DMS79 treated with DMSO at 0.1 percent for 48 hours (cell line): Measurements from ENCODE around the gene SLAIN1.

ENCODE experiments used
- DNase-seq: peaks from one replicate; lab custom pipeline; 2025; lab: John Stamatoyannopoulos, UW

The SLAIN1 gene

GRCh38 chr13:77751513-77752456, 54.3 kb downstream of the SLAIN1 start:
- peak; percentile 7 for DNase-seq

- DNase-seq, result no peak
These were observed 55.1 kb downstream of the SLAIN1 start for GRCh38 chr13:77752512-77753069.

GRCh38 chr13:77760893-77761292, 63.4 kb downstream of the SLAIN1 start:
- DNase-seq, result no peak

- no peak for DNase-seq
These were observed 69.9 kb downstream of the SLAIN1 start for GRCh38 chr13:77767413-77767812.

- DNase-seq, result no peak
These were observed 76.7 kb downstream of the SLAIN1 start for GRCh38 chr13:77774181-77774580.

- DNase-seq, result no peak
These were observed 79.2 kb downstream of the SLAIN1 start for GRCh38 chr13:77776704-77777103.

GRCh38 chr13:77779552-77780272, 82.2 kb downstream of the SLAIN1 start:
- DNase-seq, result no peak

- DNase-seq, result no peak
These were observed 84.3 kb downstream of the SLAIN1 start for GRCh38 chr13:77781808-77782207.

- no peak for DNase-seq
These were observed 87.0 kb downstream of the SLAIN1 start for GRCh38 chr13:77784515-77784914.

GRCh38 chr13:77786695-77787287, 89.3 kb downstream of the SLAIN1 start:
- DNase-seq, result no peak

GRCh38 chr13:77789376-77789775, 91.9 kb downstream of the SLAIN1 start:
- DNase-seq, result no peak

GRCh38 chr13:77800219-77800618, 102.7 kb downstream of the SLAIN1 start:
- DNase-seq, result no peak

GRCh38 chr13:77806518-77806917, 109.0 kb downstream of the SLAIN1 start:
- no peak for DNase-seq

GRCh38 chr13:77807431-77808135, 110.1 kb downstream of the SLAIN1 start:
- no peak for DNase-seq

GRCh38 chr13:77810430-77810829, 112.9 kb downstream of the SLAIN1 start:
- DNase-seq, result no peak

- no peak for DNase-seq
These were observed 113.4 kb downstream of the SLAIN1 start for GRCh38 chr13:77810878-77811277.

GRCh38 chr13:77811381-77811780, 113.9 kb downstream of the SLAIN1 start:
- no peak for DNase-seq

GRCh38 chr13:77811981-77812380, 114.5 kb downstream of the SLAIN1 start:
- no peak for DNase-seq
